IMR-90 (cell line): Measurements from ENCODE around the gene TMEM101. TPM values are rescaled to one million over a fixed set of nuclear protein-coding genes. Genes with fewer than 3 reads are reported as not detected.
"Not testable (repeated sequence)": the region's sequence is repeated elsewhere in the genome, so short reads cannot be mapped to it uniquely, and the experiment has no call there.

Experiments
- ATAC-seq: fragments of 200-7000 bp; cut with Tn5 transposase; 2 replicates; pipeline ENCODE4 v1.9.1; 2020; ENCODE audit warnings: low read depth, mild to moderate bottlenecking, moderate library complexity
- BruUV-seq: library from RNA; stranded (reverse); fragments of 400-500 nt; replicated peaks from 2 replicates; lab custom pipeline; 2021; lab: Mats Ljungman, UMichigan
- CTCF ChIA-PET: fragments of 300-600 bp; formaldehyde crosslinking; extraction: SDS; loops from one replicate; lab custom pipeline; 2021; ENCODE audit warnings: antibody characterized with exemption; lab: Yijun Ruan, JAX
- POLR2A ChIA-PET: fragments of 300-600 bp; sonication (Branson Sonifier 250); formaldehyde crosslinking; loops from one replicate; lab custom pipeline; 2022; ENCODE audit warnings: antibody characterized with exemption; ENCODE audit not compliant: unreplicated experiment; lab: Charles Lee
- DNase-seq: peaks from one replicate; pipeline ENCODE4 v3.0.0; 2013
- H2AFZ ChIP-seq: replicated peaks from 2 replicates; pipeline ENCODE3; 2013; ENCODE audit warnings: low read length, mild to moderate bottlenecking; ENCODE audit not compliant: poor library complexity
- H2AK5ac ChIP-seq: 2 replicates; pipeline ENCODE4 v1.6.1; 2013; ENCODE audit warnings: low read depth, low read length, inconsistent platforms
- H2AK9ac ChIP-seq: replicated peaks from 2 replicates; pipeline ENCODE3; 2013; ENCODE audit warnings: mild to moderate bottlenecking, low read depth, low read length, moderate library complexity; ENCODE audit not compliant: poor library complexity
- H2BK120ac ChIP-seq: 2 replicates; pipeline ENCODE4 v1.6.1; 2013; ENCODE audit warnings: low read depth, low read length, inconsistent platforms
- H2BK15ac ChIP-seq: 3 replicates; pipeline ENCODE4 v1.6.1; 2013; ENCODE audit warnings: low read depth, low read length, inconsistent platforms
- H2BK20ac ChIP-seq: 2 replicates; pipeline ENCODE4 v1.6.1; 2013; ENCODE audit warnings: low read depth, mild to moderate bottlenecking, inconsistent platforms, low read length, moderate library complexity
- H2BK5ac ChIP-seq: 2 replicates; pipeline ENCODE4 v1.6.1; 2013; ENCODE audit warnings: mild to moderate bottlenecking, low read depth, low read length, inconsistent platforms; ENCODE audit not compliant: poor library complexity, severe bottlenecking
- H3K14ac ChIP-seq: replicated peaks from 2 replicates; pipeline ENCODE4 v1.6.1; 2013; ENCODE audit warnings: low read depth, low read length, inconsistent platforms
- H3K18ac ChIP-seq: 2 replicates; pipeline ENCODE4 v1.6.1; 2013; ENCODE audit warnings: low read depth, low read length, control low read depth
- H3K23ac ChIP-seq: 2 replicates; pipeline ENCODE4 v1.6.1; 2013; ENCODE audit warnings: low read depth, low read length, inconsistent platforms
- H3K27ac ChIP-seq: 2 replicates; pipeline ENCODE4 v1.5.1; 2013; ENCODE audit warnings: mild to moderate bottlenecking, control low read depth, low read length; ENCODE audit not compliant: insufficient read depth
- H3K27me3 ChIP-seq: 2 replicates; pipeline ENCODE4 v1.6.1; 2013; ENCODE audit warnings: low read length; ENCODE audit not compliant: control insufficient read depth, insufficient read depth
- H3K36me3 ChIP-seq: 2 replicates; pipeline ENCODE4 v1.6.1; 2013; ENCODE audit warnings: low read length, mixed read lengths; ENCODE audit not compliant: control insufficient read depth, insufficient read depth
- H3K4ac ChIP-seq: 2 replicates; pipeline ENCODE4 v1.6.1; 2013; ENCODE audit warnings: low read depth, low read length, inconsistent platforms
- H3K4me1 ChIP-seq: 2 replicates; pipeline ENCODE4 v1.6.1; 2013; ENCODE audit warnings: low read length, mixed read lengths; ENCODE audit not compliant: control insufficient read depth, insufficient read depth
- H3K4me2 ChIP-seq: 2 replicates; pipeline ENCODE4 v1.6.1; 2013; ENCODE audit warnings: low read depth, mild to moderate bottlenecking, control low read depth, low read length, moderate library complexity
- H3K4me3 ChIP-seq: 2 replicates; pipeline ENCODE4 v1.5.1; 2013; ENCODE audit warnings: low read depth, mild to moderate bottlenecking, control low read depth, low read length, moderate library complexity; ENCODE audit not compliant: insufficient read depth
- H3K56ac ChIP-seq: 2 replicates; pipeline ENCODE4 v1.6.1; 2013; ENCODE audit warnings: low read length, inconsistent platforms; ENCODE audit not compliant: insufficient read depth; ENCODE audit errors: extremely low read depth
- H3K79me1 ChIP-seq, 2 experiments: 2 replicates each; pipeline ENCODE4 v1.6.1; 2013; ENCODE audit warnings: low read length in 2 of 2, inconsistent platforms in 1 of 2, low read depth in 1 of 2
- H3K9ac ChIP-seq: 2 replicates; pipeline ENCODE4 v1.6.1; 2013; ENCODE audit warnings: low read depth, low read length, control low read depth
- H3K9me1 ChIP-seq: 2 replicates; pipeline ENCODE4 v1.6.1; 2013; ENCODE audit warnings: low read length, inconsistent platforms; ENCODE audit not compliant: insufficient read depth
- H3K9me3 ChIP-seq: 2 replicates; pipeline ENCODE4 v1.6.1; 2013; ENCODE audit warnings: low read length; ENCODE audit not compliant: control insufficient read depth, insufficient read depth
- H4K20me1 ChIP-seq: 2 replicates; pipeline ENCODE4 v1.6.1; 2013; ENCODE audit warnings: low read length, inconsistent platforms; ENCODE audit not compliant: insufficient read depth
- H4K5ac ChIP-seq: 2 replicates; pipeline ENCODE4 v1.6.1; 2013; ENCODE audit warnings: mild to moderate bottlenecking, low read depth, low read length, control low read depth
- H4K8ac ChIP-seq, 2 experiments: 2 replicates each; pipeline ENCODE4 v1.6.1; 2013; ENCODE audit warnings: low read depth in 2 of 2, low read length in 2 of 2, control low read depth in 1 of 2, inconsistent platforms in 1 of 2
- H4K91ac ChIP-seq: 2 replicates; pipeline ENCODE4 v1.6.1; 2013; ENCODE audit warnings: low read depth, low read length, inconsistent platforms; ENCODE audit not compliant: insufficient read depth
- USF2 ChIP-seq: fragments of 150-350 bp; IDR thresholded peaks from 2 replicates; pipeline ENCODE4 v1.6.1; 2017; ENCODE audit warnings: mild to moderate bottlenecking, antibody characterized with exemption, low read length, low read depth
- WGBS, 2 experiments: methylation state at CpG; one replicate each; pipeline versions ENCODE4 v1.1.5 to v1.1.7; 2013; ENCODE audit warnings: missing lambda C conversion rate in 2 of 2; ENCODE audit not compliant: insufficient read length in 1 of 2; ENCODE audit errors: extremely low coverage in 2 of 2; 5-methylcytosine and 5-hydroxymethylcytosine counted together
- dilution Hi-C: fragments of 300-500 bp; cut with HindIII; formaldehyde crosslinking; loops from one replicate; pipeline ENCODE4 v1.14.3; 2018; ENCODE audit warnings: low sequenced_read_pairs; ENCODE audit not compliant: unreplicated experiment
- in situ Hi-C: fragments of 300-500 bp; cut with MboI; formaldehyde crosslinking; loops from 3 replicates; pipeline ENCODE4 v1.14.3; 2019; ENCODE audit warnings: low sequenced_read_pairs, inconsistent platforms, mixed read lengths
- intact Hi-C: fragments of 100-400 bp; cut with micrococcal nuclease; formaldehyde crosslinking; loops from 2 replicates; pipeline ENCODE4 v1.10.0; 2022
- polyA plus RNA-seq, 3 experiments: library from polyadenylated mRNA; depleted of rRNA; stranded (reverse); fragments of >200 nt; gene quantifications; 2 replicates each; pipeline ENCODE4 v1.2.3, GENCODE V29; 2012; ENCODE audit warnings: low replicate concordance in 1 of 3
- total RNA-seq: library from RNA; depleted of rRNA; stranded (reverse); fragments of >200 nt; gene quantifications from 2 replicates; pipeline ENCODE4 v1.2.3, GENCODE V29; 2012

TMEM101 gene
- total and polyA plus RNA-seq, 2 of the 4 experiments (the other 2 are of a cell fraction), result 30.7 to 36.6 TPM

- TF ChIP-seq USF2, result no peak
These were observed 34.7 kb upstream of the TMEM101 start (continued) for GRCh38 chr17:44049294-44050060.

- BruUV-seq, H3K4ac ChIP-seq, in situ Hi-C loops, H3K9me3 ChIP-seq, H2AK9ac ChIP-seq, H3K27me3 ChIP-seq, H3K9ac ChIP-seq, H3K14ac ChIP-seq, H4K8ac ChIP-seq, H2BK15ac ChIP-seq, H3K18ac ChIP-seq, POLR2A ChIA-PET, H3K4me2 ChIP-seq, H3K23ac ChIP-seq, H3K4me3 ChIP-seq, dilution Hi-C loops, H4K5ac ChIP-seq, H3K56ac ChIP-seq, CTCF ChIA-PET, H2BK120ac ChIP-seq, H4K91ac ChIP-seq, H3K4me1 ChIP-seq, DNase-seq, H2AFZ ChIP-seq, H2BK20ac ChIP-seq, H3K9me1 ChIP-seq, H2BK5ac ChIP-seq, H3K27ac ChIP-seq, H2AK5ac ChIP-seq, ATAC-seq: not testable (repeated sequence)
- Histone ChIP-seq H4K20me1 (peaks cover 64% of the 10 kb centered on the region), H3K36me3 (peaks cover 32% of the 10 kb centered on the region), H3K79me1 (peaks cover 20 to 65% of the 10 kb centered on the region in 2 experiments)
- intact Hi-C loops, result loop anchor here (10.0 kb wide), 1 partner anchor 118 kb away; no protein-coding TSS in a partner anchor
- 100% methylated on average over 3 of the region's 7 CpGs; no CpG with 5 or more reads in 1 of the 2 experiments for WGBS, 2 experiments
These were observed 32.1 kb upstream of the TMEM101 start for GRCh38 chr17:44046893-44047292.
